ENCODE results near the gene NAT10. TPM values are rescaled to one million over a fixed set of nuclear protein-coding genes. Genes with fewer than 3 reads are reported as not detected.

NAT10 gene
- total RNA-seq: 10 to 100 TPM; 19.9 to 27.2 (median 20.6) TPM

DNA sequence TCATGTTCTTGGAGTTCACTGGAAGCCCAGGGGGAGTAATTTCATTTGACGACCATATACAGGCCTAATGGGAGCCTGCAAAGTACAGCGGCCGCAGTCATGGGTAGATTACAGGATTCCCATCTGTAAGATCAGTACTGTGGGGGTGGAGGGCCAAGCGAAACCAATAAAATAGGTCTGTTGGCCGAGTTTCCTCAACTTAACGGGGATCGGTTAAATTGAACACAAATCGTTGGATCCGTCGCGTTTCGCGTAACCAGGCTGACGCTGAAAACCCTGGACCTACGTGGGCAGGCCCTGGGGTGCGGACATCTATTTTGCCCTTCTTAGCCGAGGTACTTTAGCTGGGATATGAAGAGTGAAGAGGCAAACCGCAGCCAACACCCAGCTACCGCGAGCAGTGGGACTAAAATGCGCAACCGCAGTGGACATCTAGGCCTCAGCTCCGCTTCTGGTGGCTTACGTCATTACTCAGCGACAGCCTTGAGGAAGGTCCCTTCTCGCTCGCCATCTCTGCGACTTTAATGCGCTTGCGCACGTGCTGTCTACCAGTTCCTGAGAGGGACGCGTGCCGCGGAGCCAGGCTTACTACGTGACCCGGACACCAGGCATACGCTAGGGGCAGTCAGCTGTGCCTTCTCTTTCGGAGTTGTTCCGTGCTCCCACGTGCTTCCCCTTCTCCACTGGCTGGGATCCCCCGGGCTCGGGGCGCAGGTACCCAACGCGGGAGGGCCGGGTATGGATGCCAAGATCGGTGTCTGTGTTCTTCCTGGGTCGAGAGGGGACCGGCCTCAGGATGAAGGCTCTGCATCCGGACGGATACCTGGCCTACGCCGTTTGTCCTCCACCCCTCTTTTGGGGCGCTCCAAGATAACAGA, at the start of gene NAT10:
TSS of gene NAT10 (plus strand) at position 551 of the 878 bp plus-strand sequence. CDS start 2,597 bp downstream, outside the sequence.
- H3K4me1 ChIP-seq: peaks cover 19 to 31% (median 26%) of the 10 kb centered on the region in 4 donors
- peak; percentile 99 for DNase-seq (ENCODE audit: extremely low spot score)
- H3K9me3 ChIP-seq: no peaks in the 10 kb centered on the region
- peak within 1 kb of the TSS; percentile 89 to 92 (median 90) for H3K27ac ChIP-seq (replicated peaks in 1 of 4)
- H3K27me3 ChIP-seq: no peaks in the 10 kb centered on the region
- intact Hi-C loops (cut with DNase I): loop anchor here (2.0 to 10.0 kb wide), 3 partner anchors 53 to 329 kb away; partner anchors contain the start of gene CAT
- peak within 1 kb of the TSS; percentile 66 to 95 (median 74) for H3K4me3 ChIP-seq
- WGBS: 0% methylated on average over 10 of the region's 55 CpGs
- peaks cover 18 to 60% (median 37%) of the 10 kb centered on the region in 4 donors for H3K36me3 ChIP-seq
- TF ChIP-seq, protein P1, sequence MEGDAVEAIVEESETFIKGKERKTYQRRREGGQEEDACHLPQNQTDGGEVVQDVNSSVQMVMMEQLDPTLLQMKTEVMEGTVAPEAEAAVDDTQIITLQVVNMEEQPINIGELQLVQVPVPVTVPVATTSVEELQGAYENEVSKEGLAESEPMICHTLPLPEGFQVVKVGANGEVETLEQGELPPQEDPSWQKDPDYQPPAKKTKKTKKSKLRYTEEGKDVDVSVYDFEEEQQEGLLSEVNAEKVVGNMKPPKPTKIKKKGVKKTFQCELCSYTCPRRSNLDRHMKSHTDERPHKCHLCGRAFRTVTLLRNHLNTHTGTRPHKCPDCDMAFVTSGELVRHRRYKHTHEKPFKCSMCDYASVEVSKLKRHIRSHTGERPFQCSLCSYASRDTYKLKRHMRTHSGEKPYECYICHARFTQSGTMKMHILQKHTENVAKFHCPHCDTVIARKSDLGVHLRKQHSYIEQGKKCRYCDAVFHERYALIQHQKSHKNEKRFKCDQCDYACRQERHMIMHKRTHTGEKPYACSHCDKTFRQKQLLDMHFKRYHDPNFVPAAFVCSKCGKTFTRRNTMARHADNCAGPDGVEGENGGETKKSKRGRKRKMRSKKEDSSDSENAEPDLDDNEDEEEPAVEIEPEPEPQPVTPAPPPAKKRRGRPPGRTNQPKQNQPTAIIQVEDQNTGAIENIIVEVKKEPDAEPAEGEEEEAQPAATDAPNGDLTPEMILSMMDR (IDR thresholded peaks at IDR 0.05): peak in 2 of 3 experiments; percentile 18 to 31
- TF ChIP-seq POLR2A (IDR thresholded peaks at IDR 0.05; ENCODE audit: low read depth) (peak; percentile 18), EP300 (IDR thresholded peaks at IDR 0.05) (peak; percentile 11), POLR2AphosphoS5 (IDR thresholded peaks at IDR 0.05) (peak; percentile 98 to 99)

DNA sequence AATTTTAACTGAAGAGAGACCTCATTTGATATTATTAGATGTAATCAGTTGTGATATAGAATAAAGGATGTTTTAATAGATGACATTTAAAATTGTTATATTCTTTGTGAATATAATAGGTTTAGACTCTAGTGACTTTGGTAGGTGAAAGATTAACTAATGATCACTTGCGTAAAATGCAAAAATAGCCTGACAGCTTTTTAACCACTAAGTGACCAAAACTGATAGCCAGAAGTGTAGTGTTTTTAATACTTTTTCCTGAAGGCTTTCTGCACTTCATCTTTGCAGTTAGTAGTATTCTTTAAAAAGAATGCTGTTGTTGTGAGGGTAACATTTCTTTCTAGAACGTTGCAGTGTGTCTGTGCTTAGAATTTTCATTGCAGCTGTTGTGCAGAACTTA, 48.8 kb upstream of the NAT10 start:
- H3K27ac ChIP-seq (replicated peaks in 1 of 4): no peak overlapping the region
- intact Hi-C loops (cut with DNase I): no loop called here
- 23% methylated on average over 2 of the region's 2 CpGs for WGBS

DNA sequence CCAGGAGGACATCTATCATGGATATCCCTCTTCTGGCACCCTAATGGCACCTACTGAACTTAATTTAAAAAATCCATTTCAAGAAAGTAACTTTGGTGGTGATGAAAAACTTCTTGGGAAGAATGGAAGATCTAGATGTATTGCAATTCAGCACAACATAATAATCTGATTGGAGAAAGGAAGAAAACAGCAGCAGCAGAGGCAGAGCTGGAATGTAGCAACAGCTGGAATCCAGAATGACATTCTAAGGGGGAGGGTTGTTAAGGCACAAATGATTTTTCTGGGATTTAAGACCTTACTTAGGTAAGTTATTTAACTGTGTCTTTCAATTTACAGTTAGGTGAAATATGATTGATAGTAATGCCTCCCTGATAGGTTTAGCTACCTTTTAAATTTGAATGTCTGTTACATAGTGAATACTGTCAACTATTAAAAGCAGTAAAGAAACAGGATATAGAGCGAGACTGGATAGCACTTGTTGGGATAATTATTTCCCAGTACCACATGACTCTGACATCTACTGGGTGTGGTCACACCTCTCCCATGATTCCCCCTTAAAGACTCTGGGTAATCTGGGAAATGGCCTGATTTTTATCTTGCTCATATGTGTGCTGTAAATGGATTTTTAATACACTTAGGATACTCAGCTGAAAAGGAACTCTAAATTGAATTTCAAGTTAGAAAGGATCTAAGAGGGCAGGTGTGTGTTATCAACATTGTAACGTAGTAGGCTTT, 42.2 kb upstream of the NAT10 start:
- H3K27ac ChIP-seq (replicated peaks in 1 of 4): no peak overlapping the region
- H3K27me3 ChIP-seq: no peaks in the 10 kb centered on the region
- peaks cover 0 to 16% (median 8%) of the 10 kb centered on the region in 4 donors for H3K36me3 ChIP-seq
- no peak for DNase-seq (ENCODE audit: extremely low spot score)
- H3K4me1 ChIP-seq: peaks cover 35 to 92% (median 86%) of the 10 kb centered on the region in 4 donors
- H3K4me3 ChIP-seq: no peak overlapping the region
- H3K9me3 ChIP-seq: no peaks in the 10 kb centered on the region
- TF ChIP-seq POLR2A (IDR thresholded peaks at IDR 0.05; ENCODE audit: low read depth) (no peak), EP300 (IDR thresholded peaks at IDR 0.05) (no peak), POLR2AphosphoS5 (IDR thresholded peaks at IDR 0.05) (no peak)
- TF ChIP-seq, protein P1 (IDR thresholded peaks at IDR 0.05): no peak
- WGBS: 89% methylated on average over 2 of the region's 2 CpGs
- intact Hi-C loops (cut with DNase I): no loop called here

More for the DNA sequence above, 48.8 kb upstream of the NAT10 start:
- H3K4me1 ChIP-seq: peaks cover 46 to 82% (median 80%) of the 10 kb centered on the region in 4 donors
- no peaks in the 10 kb centered on the region for H3K27me3 ChIP-seq
- peaks cover 0 to 20% (median 9%) of the 10 kb centered on the region in 4 donors for H3K36me3 ChIP-seq
- no peak for TF ChIP-seq EP300 (IDR thresholded peaks at IDR 0.05)
- no peak for TF ChIP-seq POLR2AphosphoS5 (IDR thresholded peaks at IDR 0.05)
- TF ChIP-seq, protein P1 (IDR thresholded peaks at IDR 0.05): no peak
- no peak for TF ChIP-seq POLR2A (IDR thresholded peaks at IDR 0.05; ENCODE audit: low read depth)
- H3K4me3 ChIP-seq: peak overlapping the region in 1 of 4 donors; percentile 0
- DNase-seq (ENCODE audit: extremely low spot score): no peak
- H3K9me3 ChIP-seq: no peaks in the 10 kb centered on the region

DNA sequence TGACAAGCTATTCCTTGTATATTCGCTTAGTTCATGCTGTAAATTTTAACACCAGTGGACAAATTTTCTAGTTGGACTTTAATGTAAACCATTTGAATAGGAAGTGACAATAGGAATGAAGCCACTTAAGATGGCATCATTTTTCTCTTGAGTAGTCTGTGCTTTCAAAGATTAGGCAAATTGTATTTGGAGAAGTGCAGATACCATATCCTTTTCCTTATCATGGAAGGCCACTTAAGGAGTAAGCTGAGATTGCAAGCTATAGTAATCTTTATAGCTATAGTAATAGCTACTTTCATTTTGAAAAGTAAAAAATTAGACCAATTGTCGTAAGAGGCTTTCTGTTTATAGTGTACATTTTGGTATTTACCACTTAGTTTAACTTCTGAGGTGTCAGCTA, 41.1 kb upstream of the NAT10 start:
- intact Hi-C loops (cut with DNase I): no loop called here
- H3K4me3 ChIP-seq: no peak overlapping the region
- peaks cover 0 to 16% (median 7%) of the 10 kb centered on the region in 4 donors for H3K36me3 ChIP-seq
- H3K4me1 ChIP-seq: peaks cover 41 to 88% (median 86%) of the 10 kb centered on the region in 4 donors
- H3K27me3 ChIP-seq: no peaks in the 10 kb centered on the region
- TF ChIP-seq POLR2AphosphoS5 (IDR thresholded peaks at IDR 0.05) (no peak), POLR2A (IDR thresholded peaks at IDR 0.05; ENCODE audit: low read depth) (no peak), EP300 (IDR thresholded peaks at IDR 0.05) (no peak)
- TF ChIP-seq, protein P1 (IDR thresholded peaks at IDR 0.05): no peak
- no peak for DNase-seq (ENCODE audit: extremely low spot score)
- no peaks in the 10 kb centered on the region for H3K9me3 ChIP-seq
- H3K27ac ChIP-seq (replicated peaks in 1 of 4): no peak overlapping the region
- 76% methylated on average over 2 of the region's 2 CpGs for WGBS

Data from esophagus muscularis mucosa (tissue), 4 donors.